Esophagus muscularis mucosa (tissue), 4 donors: ENCODE measurements around the gene CKAP2L.

ENCODE experiments used
- CTCF ChIP-seq, 3 experiments: fragments of 200-600 bp in 2 of 3; fragments of 450-650 bp in 1 of 3; sonication (generic) in 2 of 3; IDR thresholded peaks; one replicate each; pipeline ENCODE4 v1.5.1; 2017 to 2019; ENCODE audit warnings: antibody characterized with exemption in 3 of 3, mild to moderate bottlenecking in 2 of 3, moderate library complexity in 1 of 3
- EP300 ChIP-seq: sonication (generic); formaldehyde crosslinking; IDR thresholded peaks from one replicate; pipeline ENCODE4 v1.6.1; 2017; ENCODE audit warnings: antibody characterized with exemption
- POLR2A ChIP-seq: fragments of 450-650 bp; IDR thresholded peaks from one replicate; pipeline ENCODE4 v1.6.1; 2017; ENCODE audit warnings: antibody characterized with exemption, moderate library complexity, mild to moderate bottlenecking, low read depth

GRCh38 chr2:112787729-112788393 is 23.5 kb upstream of the CKAP2L start:
- TF ChIP-seq CTCF (IDR thresholded peaks at IDR 0.05) (no peak), POLR2A (no peak), EP300 (no peak)
